Heart left ventricle (tissue), 13 donors: ENCODE measurements around the gene SEC24B.

ENCODE experiments used
- CTCF ChIP-seq, 12 donors: fragments of 200-600 bp; sonication (generic) in 4 of 12; IDR thresholded peaks; one replicate each; pipeline versions ENCODE4 v1.5.0 to v1.8.0; 2018 to 2022; ENCODE audit warnings: antibody characterized with exemption in 12 of 12, mild to moderate bottlenecking in 5 of 12
- POLR2A ChIP-seq, 2 donors: fragments of 450-650 bp; IDR thresholded peaks; one replicate each; pipeline ENCODE4 v1.6.1; 2017; ENCODE audit warnings: antibody characterized with exemption in 2 of 2, mild to moderate bottlenecking in 2 of 2, moderate library complexity in 2 of 2
- donor health status: ischemic (EF 13 %, LVEDD 7.1; RV severe dilation, severe dysfunction).
- donor health status: DM: no; HTN: yes; CAD: no.
- donor health status: DM: no; HTN: no; CAD: no.
- donor health status: ischemic (EF 25% LVEDD 6.9; RV normal size, moderate dysfunction).
- donor health status: ischemic (EF 25% LVEDD 5.7; RV mildly dilated, moderate dysfunction).
- donor health status: ischemic (EF 35%, LVEDD 5.7; RV mildly dilated, moderate dysfunction).
- donor health status: nonischemic (EF 11% LVEDD 7.7; RV severe dilation, severe dysfunction).
- donor health status: DM: yes; HTN: yes; CAD: no.
- donor health status: PGD.
- donor health status: ischemic (EF 29% LVEDD 5.4; RV normal size, mild dysfunction).
- donor health status: nonischemic (EF 23%, LVEDD 6.1; RV moderate dilation, normal function).

- no peak for TF ChIP-seq CTCF (IDR thresholded peaks at IDR 0.05)
- no peak for TF ChIP-seq POLR2A (IDR thresholded peaks at IDR 0.05)
Measured at GRCh38 chr4:109554971-109555370, 121.4 kb downstream of the SEC24B start.
